Measurements from ENCODE around the gene MEN1.
"Not testable (repeated sequence)": the region's sequence is repeated elsewhere in the genome, so short reads cannot be mapped to it uniquely, and the experiment has no call there.

The MEN1 gene

GRCh38 chr11:64846998-64847666 is 36.8 kb upstream of the MEN1 start:
- peak; percentile 73 for DNase-seq

- DNase-seq, result not testable (repeated sequence)
Measured at GRCh38 chr11:64845776-64846129, 35.4 kb upstream of the MEN1 start.

DNA sequence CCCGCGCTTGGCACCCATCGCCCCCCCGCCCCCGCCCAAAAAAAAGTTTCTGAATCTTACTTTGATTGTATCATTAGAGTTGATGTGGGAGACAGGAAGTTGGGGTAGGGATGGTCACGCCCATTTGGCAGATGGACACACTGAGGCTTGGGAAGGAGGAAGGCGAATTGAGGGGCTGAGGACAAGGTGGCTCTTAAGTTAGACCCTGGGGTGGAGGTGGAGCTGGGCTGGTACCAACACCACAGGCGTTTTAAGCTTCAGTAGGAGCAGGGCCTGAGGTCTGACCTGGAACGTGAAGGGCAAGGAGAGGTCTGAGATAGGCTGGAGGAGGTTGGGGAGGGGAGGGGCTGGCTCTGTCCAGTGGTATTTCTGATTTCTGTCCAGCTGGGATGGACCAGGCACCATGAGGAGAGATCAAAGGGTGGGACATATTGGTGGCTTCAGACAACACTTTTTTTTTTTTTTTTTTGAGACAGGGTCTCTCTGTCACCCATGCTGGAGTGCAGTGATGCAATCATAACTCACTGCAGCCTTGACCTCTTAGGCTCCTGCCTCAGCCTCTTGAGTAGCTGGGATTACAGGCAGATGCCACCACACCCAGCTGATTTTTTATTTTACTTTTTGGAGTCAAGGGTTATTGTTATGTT is 34.9 kb upstream of the MEN1 start:
- DNase-seq, result no peak

GRCh38 chr11:64844330-64845128 is 34.2 kb upstream of the MEN1 start, which contains the start of gene CDC42BPG:
Gene CDC42BPG, minus strand, starts transcription at chr11:64844653. Its CDS starts 84 bp downstream, at chr11:64844569.
- peak; percentile 83 for DNase-seq

DNA sequence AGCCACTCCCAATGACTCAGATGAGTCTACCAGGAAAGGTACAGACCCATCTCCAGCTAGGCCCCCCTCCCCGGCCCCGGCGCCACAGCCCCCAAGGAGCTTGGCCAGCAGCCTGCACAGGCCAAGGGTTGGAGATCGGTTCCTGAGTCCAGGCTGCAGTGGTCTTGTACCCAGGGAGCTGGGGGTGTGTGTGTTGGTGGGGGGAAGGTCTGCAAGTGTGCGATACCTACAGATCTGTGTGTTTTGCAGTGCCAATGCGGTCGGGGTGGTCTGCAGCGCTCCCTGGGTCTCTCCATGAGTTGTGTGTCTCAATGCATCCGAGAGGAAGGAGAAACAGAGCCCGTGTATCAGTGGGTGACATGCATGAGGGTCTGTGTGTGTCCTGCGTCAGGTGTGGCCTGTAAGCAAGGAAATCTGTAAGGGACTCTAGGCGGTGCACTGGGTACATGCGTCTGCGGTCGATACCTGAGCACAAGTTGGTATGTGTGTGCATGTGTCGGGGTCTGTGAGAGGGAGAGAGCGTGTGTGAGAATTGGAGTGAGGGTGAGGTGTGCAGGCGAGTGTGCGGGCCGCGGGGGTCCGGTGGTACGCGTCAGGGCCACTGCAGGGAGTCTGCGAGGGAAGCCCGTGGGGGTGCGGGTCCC is 33.5 kb upstream of the MEN1 start:
- DNase-seq, result no peak

DNA sequence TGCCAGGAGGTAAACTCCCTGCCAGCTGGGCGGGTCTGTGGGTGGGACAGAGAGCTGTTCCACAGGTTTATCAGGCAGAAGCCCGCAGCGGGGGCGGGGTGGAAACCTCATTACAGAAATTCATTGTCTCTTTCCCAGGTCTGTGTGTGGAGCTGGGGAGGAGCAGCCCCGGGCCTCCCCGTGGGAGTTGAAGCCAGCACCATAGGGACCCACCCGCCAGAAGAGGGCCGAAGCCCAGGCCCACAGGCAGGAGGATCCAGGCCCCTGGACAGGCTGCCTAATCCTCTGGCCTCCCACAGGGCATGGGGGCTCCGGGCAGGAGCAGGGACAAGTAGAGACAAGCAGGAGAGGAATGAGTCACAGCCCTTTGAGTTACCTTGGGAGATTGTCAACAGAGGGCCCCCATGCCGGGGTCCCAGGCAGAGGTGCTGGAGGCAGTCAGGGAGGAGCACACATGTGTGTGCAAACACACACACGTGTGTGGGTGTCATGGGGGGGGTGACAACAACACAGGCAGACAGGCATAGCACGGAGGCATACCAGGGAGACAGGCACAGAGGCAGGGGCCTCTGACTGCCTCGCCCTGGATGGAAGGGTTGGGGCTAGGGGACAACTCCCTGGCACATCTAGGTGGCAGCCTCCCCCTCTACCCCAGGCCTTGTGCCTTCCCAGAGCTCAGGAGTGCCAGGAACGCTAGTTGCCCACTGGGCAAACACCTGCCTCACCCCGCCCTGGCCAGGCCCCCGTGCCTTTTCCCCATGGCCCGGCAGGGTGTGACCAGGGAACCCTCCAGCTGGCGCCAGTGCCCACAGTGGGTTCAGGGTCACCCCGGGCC is 32.7 kb upstream of the MEN1 start:
- no peak for DNase-seq

DNA sequence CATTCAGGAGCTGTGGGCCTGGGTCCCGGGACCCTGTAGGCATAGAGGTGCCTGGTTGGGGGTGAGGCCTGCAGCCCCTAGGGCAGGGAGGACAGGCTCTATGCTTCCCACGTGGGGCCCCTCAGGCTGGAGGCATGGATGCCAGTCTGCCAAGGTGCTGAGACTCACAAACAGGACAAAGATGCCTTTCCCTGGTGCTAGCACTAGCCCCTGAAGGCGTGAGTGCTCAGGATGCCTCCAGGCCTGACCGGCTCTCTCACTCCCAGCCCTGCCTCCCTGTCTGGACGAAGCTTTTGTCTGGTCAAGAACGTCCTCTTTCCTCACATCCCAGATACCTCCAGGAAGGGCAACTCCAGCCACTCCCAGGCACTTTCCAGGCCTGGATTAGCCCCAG is 32.0 kb upstream of the MEN1 start:
- no peak for DNase-seq

GRCh38 chr11:64841592-64842365 is 31.4 kb upstream of the MEN1 start:
- no peak for DNase-seq

- DNase-seq, result no peak
Measured at GRCh38 chr11:64839887-64840782, 29.8 kb upstream of the MEN1 start.

DNA sequence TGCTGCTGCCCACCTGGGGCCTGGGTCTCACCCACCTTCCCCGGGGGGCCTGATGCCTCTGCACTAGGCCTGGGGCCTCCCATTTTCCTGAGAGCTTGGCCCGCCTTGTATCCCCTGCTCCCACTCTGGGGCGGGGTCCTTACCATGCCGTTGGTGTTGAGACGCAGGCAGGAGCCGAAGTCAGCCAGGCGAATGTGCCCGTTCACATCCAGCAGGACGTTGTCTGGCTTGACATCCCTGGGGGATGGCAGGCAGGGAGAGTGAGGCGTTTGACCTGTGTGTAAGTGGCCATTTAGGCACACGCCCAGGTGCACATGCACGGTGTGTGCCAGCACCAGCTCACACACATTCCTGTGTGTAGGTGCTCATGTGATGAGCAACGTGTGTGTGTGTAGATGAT is 29.0 kb upstream of the MEN1 start:
- no peak for DNase-seq

- no peak for DNase-seq
Measured at GRCh38 chr11:64838600-64839334, 28.4 kb upstream of the MEN1 start.

DNA sequence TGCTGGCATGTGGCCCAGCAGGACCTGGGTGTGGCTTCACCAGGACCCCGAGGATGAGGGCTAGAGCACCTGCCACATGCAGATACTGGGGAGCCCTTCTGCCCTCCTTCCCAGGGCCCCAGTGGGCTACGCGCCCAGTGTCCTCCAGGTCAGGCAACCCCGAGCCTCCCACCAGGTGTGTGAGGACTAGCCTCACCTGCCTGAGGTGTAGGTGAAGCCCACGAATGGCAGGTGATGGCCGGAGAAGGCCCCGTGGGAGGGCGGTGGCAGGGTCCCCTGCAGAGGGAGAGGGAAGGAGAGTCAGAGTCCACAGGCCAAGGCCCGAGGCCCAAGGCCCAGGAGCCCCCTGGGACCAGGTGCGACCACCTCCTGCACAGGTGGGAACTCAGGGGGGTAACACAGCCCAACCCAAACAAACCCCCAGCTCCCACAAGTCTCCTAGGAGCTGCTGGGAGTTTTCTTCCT is 27.6 kb upstream of the MEN1 start:
- DNase-seq, result no peak

GRCh38 chr11:64836448-64837072 is 26.2 kb upstream of the MEN1 start:
- no peak for DNase-seq

DNA sequence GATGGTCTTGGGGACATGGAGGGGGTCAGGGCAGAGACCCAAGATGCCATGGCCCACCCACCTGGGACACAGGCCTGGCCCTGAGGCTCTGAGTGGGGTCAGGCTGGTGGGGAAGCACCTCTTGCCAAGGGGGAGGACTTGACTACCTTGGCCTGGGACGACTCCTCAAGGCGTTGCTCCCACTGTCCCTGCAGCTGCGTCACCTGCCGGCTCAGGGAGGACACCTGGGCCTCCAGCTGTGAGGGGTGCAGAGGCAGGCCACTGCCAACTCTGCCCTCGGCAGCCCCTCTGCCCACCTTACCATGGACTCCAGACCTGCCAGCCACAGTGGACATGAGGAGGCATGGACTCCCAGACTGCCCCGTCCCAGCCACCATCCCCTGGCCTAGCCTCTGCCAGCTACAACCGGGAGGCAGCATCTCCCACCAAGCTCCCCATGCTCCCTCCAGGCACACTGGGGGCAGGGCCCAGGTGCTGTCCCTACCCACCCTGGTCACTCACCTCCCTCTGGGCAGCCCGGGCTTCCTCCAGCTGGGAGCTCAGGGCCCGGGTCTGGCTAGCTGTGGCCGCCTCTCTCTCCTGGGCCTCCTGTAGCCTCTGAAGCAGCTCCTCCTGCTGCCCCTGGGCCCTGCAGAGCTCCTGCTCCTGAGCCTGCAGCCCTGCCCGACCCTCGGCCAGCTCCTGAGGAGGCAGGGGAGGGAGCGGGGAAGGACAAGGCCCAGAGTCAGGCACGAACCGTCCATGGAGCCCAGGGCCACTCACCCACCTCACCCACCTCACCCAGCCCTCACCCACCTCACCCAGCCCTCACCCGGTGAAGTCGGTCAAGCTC is 25.5 kb upstream of the MEN1 start:
- no peak for DNase-seq

- DNase-seq, result no peak
Measured at GRCh38 chr11:64834723-64835615, 24.6 kb upstream of the MEN1 start.

GRCh38 chr11:64834031-64834722 is 23.8 kb upstream of the MEN1 start:
- DNase-seq, result no peak
